Middle frontal gyrus (tissue), 1 donor: ENCODE measurements around the gene LCE3B.
A peak's percentile ranks its signal among the peaks of the same experiment; 100 is the strongest.
"Not testable (repeated sequence)": the region's sequence is repeated elsewhere in the genome, so short reads cannot be mapped to it uniquely, and the experiment has no call there.

Source experiments
- DNase-seq: peaks from one replicate; pipeline ENCODE4 v3.0.0-alpha.2; 2015; ENCODE audit warnings: low spot score; ENCODE audit errors: extremely low spot score

LCE3B gene

GRCh38 chr1:152613511-152613910, at the start of gene LCE3B:
TSS of gene LCE3B (plus strand) at chr1:152613811. CDS start at chr1:152613811, 0 bp downstream.
- DNase-seq, result no peak

GRCh38 chr1:152565115-152565514, 48.5 kb upstream of the LCE3B start:
- no peak for DNase-seq

GRCh38 chr1:152565535-152566215, 47.9 kb upstream of the LCE3B start:
- DNase-seq, result no peak

GRCh38 chr1:152566681-152567080, 46.9 kb upstream of the LCE3B start, which contains the start of gene LCE3E:
TSS of gene LCE3E (minus strand) at chr1:152566780. CDS start at chr1:152566208, 572 bp downstream.
- no peak for DNase-seq

GRCh38 chr1:152577168-152577567, 36.4 kb upstream of the LCE3B start:
- no peak for DNase-seq

- DNase-seq, result not testable (repeated sequence)
These were observed 34.1 kb upstream of the LCE3B start for GRCh38 chr1:152579526-152579925.

- no peak for DNase-seq
These were observed 33.2 kb upstream of the LCE3B start, which contains the start of gene LCE3D for GRCh38 chr1:152580433-152580832. TSS of gene LCE3D (minus strand) at chr1:152580516. CDS start at chr1:152579936, 580 bp downstream.

- DNase-seq, result no peak
These were observed 31.0 kb upstream of the LCE3B start for GRCh38 chr1:152582647-152583046.

GRCh38 chr1:152585586-152585985, 28.0 kb upstream of the LCE3B start:
- no peak for DNase-seq

- no peak for DNase-seq
These were observed 16.6 kb upstream of the LCE3B start for GRCh38 chr1:152596986-152597385.

GRCh38 chr1:152599934-152600333, 13.7 kb upstream of the LCE3B start, which contains the start of gene LCE3C:
TSS of gene LCE3C (plus strand) at chr1:152600234. CDS start at chr1:152600732, 498 bp downstream.
- DNase-seq, result no peak

- DNase-seq, result no peak
These were observed 8.4 kb downstream of the LCE3B start for GRCh38 chr1:152621993-152622392.

GRCh38 chr1:152622803-152623202, 9.2 kb downstream of the LCE3B start, which contains the start of gene LCE3A:
TSS of gene LCE3A (minus strand) at chr1:152623103. CDS start at chr1:152623103, 0 bp downstream.
- no peak for DNase-seq

GRCh38 chr1:152623203-152623844, 9.7 kb downstream of the LCE3B start:
- no peak for DNase-seq

- no peak for DNase-seq
These were observed 13.1 kb downstream of the LCE3B start for GRCh38 chr1:152626744-152627143.

GRCh38 chr1:152630596-152630995, 17.0 kb downstream of the LCE3B start:
- no peak for DNase-seq

- DNase-seq, result no peak
These were observed 26.7 kb downstream of the LCE3B start for GRCh38 chr1:152640351-152640750.

GRCh38 chr1:152643945-152644344, 30.3 kb downstream of the LCE3B start:
- no peak for DNase-seq

- no peak for DNase-seq
These were observed 31.5 kb downstream of the LCE3B start for GRCh38 chr1:152645146-152645545.

- DNase-seq, result no peak
These were observed 33.0 kb downstream of the LCE3B start for GRCh38 chr1:152646656-152647055.

- DNase-seq, result peak; percentile 16
These were observed 40.5 kb downstream of the LCE3B start for GRCh38 chr1:152654110-152654509.

GRCh38 chr1:152656459-152656858, 42.8 kb downstream of the LCE3B start:
- no peak for DNase-seq

- DNase-seq, result no peak
These were observed 44.1 kb downstream of the LCE3B start for GRCh38 chr1:152657677-152658076.
